ENCODE data around the gene MPP2. TPM values are rescaled to one million over a fixed set of nuclear protein-coding genes. Genes with fewer than 3 reads are reported as not detected.
A peak's percentile ranks its signal among the peaks of the same experiment; 100 is the strongest.

MPP2 gene
- total and polyA plus RNA-seq, 2 experiments from 2014 or later: 23.4 to 25.4 TPM

- Histone ChIP-seq H3K4me1 (ENCODE audit: low read depth) (no peaks in the 10 kb centered on the region), H3K9me3 (ENCODE audit: low read depth) (no peaks in the 10 kb centered on the region), H3K4me3 (no peak overlapping the region), H3K27ac (no peak overlapping the region), H3K36me3 (no peaks in the 10 kb centered on the region), H3K27me3 (peaks cover 29% of the 10 kb centered on the region)
- no peak for TF ChIP-seq CTCF (IDR thresholded peaks at IDR 0.05; ENCODE audit: low read depth, low read length)
- DNase-seq (ENCODE audit: low read depth in 1 of 2, low spot score in 1 of 2): no peak
These were observed 44.4 kb upstream of the MPP2 start for GRCh38 chr17:43951750-43952149.

- no peak overlapping the region for H3K27ac ChIP-seq
- no peak for DNase-seq (ENCODE audit: low read depth in 1 of 2, low spot score in 1 of 2)
- no peaks in the 10 kb centered on the region for H3K36me3 ChIP-seq
- H3K4me1 ChIP-seq (ENCODE audit: low read depth): no peaks in the 10 kb centered on the region
- H3K9me3 ChIP-seq (ENCODE audit: low read depth): no peaks in the 10 kb centered on the region
- no peak overlapping the region for H3K4me3 ChIP-seq
- peaks cover 29% of the 10 kb centered on the region for H3K27me3 ChIP-seq
- no peak for TF ChIP-seq CTCF (IDR thresholded peaks at IDR 0.05; ENCODE audit: low read depth, low read length)
These were observed 43.2 kb upstream of the MPP2 start for GRCh38 chr17:43950554-43950953.

DNA sequence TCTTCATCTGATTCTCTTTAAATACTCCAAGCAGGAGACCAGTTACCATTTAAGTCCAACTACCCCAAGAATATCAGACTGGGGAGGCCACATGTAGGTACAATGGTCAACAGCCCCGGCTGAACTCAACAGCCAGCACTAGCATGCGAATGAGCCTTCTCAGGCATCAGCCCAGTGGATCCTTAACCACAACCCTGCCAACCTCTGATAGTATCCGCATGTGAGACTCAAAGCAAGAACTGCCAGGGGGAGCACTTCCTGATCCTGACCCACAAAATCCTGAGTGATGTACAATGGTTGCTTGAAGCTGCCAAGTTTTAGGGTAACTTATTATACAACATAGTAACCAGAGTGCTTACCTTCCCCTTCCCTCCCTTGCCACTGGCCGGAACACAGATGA lies 42.4 kb upstream of the MPP2 start:
- H3K4me3 ChIP-seq: no peak overlapping the region
- no peaks in the 10 kb centered on the region for H3K4me1 ChIP-seq (ENCODE audit: low read depth)
- H3K9me3 ChIP-seq (ENCODE audit: low read depth): no peaks in the 10 kb centered on the region
- H3K27me3 ChIP-seq: peaks cover 25% of the 10 kb centered on the region
- H3K36me3 ChIP-seq: no peaks in the 10 kb centered on the region
- TF ChIP-seq CTCF (IDR thresholded peaks at IDR 0.05; ENCODE audit: low read depth, low read length): no peak
- DNase-seq (ENCODE audit: low read depth in 1 of 2, low spot score in 1 of 2): peak in 1 of 2 donors; percentile 16
- H3K27ac ChIP-seq: no peak overlapping the region

GRCh38 chr17:43946781-43947180 lies 39.4 kb upstream of the MPP2 start:
- H3K4me3 ChIP-seq: no peak overlapping the region
- no peak for TF ChIP-seq CTCF (IDR thresholded peaks at IDR 0.05; ENCODE audit: low read depth, low read length)
- H3K4me1 ChIP-seq (ENCODE audit: low read depth): no peaks in the 10 kb centered on the region
- no peaks in the 10 kb centered on the region for H3K36me3 ChIP-seq
- no peaks in the 10 kb centered on the region for H3K27me3 ChIP-seq
- H3K9me3 ChIP-seq (ENCODE audit: low read depth): no peaks in the 10 kb centered on the region
- DNase-seq (ENCODE audit: low read depth in 1 of 2, low spot score in 1 of 2): no peak
- H3K27ac ChIP-seq: no peak overlapping the region

DNA sequence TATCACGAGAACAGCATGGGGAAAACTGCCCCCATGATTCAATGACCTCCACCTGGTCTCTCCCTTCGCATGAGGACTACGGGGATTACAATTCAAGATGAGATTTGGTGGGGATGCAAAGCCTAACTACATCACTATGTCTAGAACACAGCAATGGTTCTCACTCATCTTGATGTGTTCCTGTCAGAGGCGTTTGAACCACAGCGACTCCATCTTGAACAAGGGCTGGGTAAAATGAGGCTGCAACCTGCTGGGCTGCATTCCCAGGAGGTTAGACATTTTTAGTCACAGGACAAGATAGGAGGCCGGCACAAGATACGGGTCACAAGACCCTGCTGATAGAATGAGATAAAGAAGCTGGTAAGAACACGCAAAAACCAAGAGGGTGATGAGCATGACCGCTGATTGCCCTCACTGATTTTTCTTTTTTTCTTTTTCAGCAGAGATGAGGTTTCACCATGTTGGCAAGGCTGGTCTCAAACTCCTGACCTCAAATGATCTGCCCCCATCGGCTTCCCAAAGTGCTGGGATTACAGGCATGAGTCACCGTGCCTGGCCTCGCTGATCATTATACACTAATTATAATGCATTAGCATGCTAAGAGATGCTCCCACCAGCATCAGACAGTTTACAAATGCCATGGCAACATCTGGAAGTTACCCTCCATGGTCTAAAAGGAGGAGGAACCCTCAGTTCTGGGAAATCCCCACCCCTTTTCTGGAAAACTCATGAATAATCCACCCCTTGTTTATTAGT lies 37.9 kb upstream of the MPP2 start:
- Histone ChIP-seq H3K36me3 (no peaks in the 10 kb centered on the region), H3K27me3 (no peaks in the 10 kb centered on the region), H3K4me3 (no peak overlapping the region), H3K27ac (no peak overlapping the region), H3K4me1 (ENCODE audit: low read depth) (no peaks in the 10 kb centered on the region), H3K9me3 (ENCODE audit: low read depth) (no peaks in the 10 kb centered on the region)
- peak in 1 of 2 donors; percentile 18 for DNase-seq (ENCODE audit: low read depth in 1 of 2, low spot score in 1 of 2)
- TF ChIP-seq CTCF (IDR thresholded peaks at IDR 0.05; ENCODE audit: low read depth, low read length): no peak

All from cardiac muscle cell (in vitro differentiated cells and primary cell).